Uterus (tissue), 2 donors: ENCODE results near the gene SLFN5.

Source experiments
- POLR2A ChIP-seq, 2 donors: fragments of 450-650 bp; IDR thresholded peaks; one replicate each; pipeline ENCODE4 v1.6.1; 2016; ENCODE audit warnings: antibody characterized with exemption in 2 of 2, mild to moderate bottlenecking in 1 of 2, moderate library complexity in 1 of 2
- TF ChIP-seq, protein P1 (sequence below), 4 experiments: fragments of 200-600 bp in 2 of 4; fragments of 450-650 bp in 2 of 4; sonication (generic) in 2 of 4; IDR thresholded peaks; one replicate each; pipeline ENCODE4 v1.5.1; 2016 to 2019; ENCODE audit warnings: antibody characterized with exemption in 4 of 4, mild to moderate bottlenecking in 2 of 4, moderate library complexity in 1 of 4

DNA sequence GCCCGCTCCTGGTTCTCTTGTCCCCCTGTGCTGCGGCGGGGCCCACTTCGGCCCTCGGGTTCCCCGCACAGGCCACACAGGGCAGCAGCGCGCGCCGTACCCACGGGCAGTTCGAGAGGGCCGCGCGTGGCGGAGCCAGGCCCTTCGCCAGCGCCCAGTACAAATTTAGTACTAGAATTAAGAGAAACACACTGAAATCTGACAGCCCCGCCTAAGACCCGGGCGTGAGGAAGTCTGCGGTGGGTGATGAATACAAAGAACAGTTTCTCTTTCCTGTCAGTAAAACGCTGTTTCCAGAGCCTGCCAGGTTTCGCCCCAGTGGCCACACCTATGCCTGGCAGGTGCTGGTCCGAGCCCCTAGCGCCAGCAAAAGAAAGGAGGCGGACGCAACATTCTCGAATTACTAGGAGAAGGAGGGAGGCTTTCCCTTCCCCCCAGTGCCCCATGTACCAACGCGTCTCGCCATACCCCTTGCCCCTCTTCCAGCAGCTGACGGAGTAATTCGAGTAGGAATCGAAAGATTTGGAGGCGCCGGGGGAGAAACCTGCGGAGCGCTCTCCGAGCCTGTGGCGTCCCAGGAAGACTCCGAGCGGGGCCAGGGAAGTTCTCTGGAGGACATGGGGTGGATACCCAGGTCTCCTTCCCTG lies 591 bp upstream of the SLFN5 start:
- no peak for TF ChIP-seq POLR2A (IDR thresholded peaks at IDR 0.05)
- TF ChIP-seq, protein P1, sequence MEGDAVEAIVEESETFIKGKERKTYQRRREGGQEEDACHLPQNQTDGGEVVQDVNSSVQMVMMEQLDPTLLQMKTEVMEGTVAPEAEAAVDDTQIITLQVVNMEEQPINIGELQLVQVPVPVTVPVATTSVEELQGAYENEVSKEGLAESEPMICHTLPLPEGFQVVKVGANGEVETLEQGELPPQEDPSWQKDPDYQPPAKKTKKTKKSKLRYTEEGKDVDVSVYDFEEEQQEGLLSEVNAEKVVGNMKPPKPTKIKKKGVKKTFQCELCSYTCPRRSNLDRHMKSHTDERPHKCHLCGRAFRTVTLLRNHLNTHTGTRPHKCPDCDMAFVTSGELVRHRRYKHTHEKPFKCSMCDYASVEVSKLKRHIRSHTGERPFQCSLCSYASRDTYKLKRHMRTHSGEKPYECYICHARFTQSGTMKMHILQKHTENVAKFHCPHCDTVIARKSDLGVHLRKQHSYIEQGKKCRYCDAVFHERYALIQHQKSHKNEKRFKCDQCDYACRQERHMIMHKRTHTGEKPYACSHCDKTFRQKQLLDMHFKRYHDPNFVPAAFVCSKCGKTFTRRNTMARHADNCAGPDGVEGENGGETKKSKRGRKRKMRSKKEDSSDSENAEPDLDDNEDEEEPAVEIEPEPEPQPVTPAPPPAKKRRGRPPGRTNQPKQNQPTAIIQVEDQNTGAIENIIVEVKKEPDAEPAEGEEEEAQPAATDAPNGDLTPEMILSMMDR (IDR thresholded peaks at IDR 0.05): peak in 2 of 4 experiments; percentile 30 to 35
